K562 (cell line): ENCODE data around the gene KIZ. TPM values are rescaled to one million over a fixed set of nuclear protein-coding genes. Genes with fewer than 3 reads are reported as not detected.

Experiments used
- CCNT2 ChIP-seq: IDR thresholded peaks from 2 replicates; pipeline ENCODE4 v1.6.1; 2011; ENCODE audit warnings: borderline replicate concordance, low read depth, mild to moderate bottlenecking, moderate library complexity, mixed read lengths, low read length; ENCODE audit not compliant: insufficient read length; ENCODE audit errors: extremely low read depth
- CUX1 ChIP-seq: fragments of 200-800 bp; sonication (Bioruptor generic); IDR thresholded peaks from 2 replicates; pipeline ENCODE4 v1.6.1; 2016; ENCODE audit warnings: missing genetic modification characterization, missing compliant biosample characterization
- EWSR1 ChIP-seq: fragments of 450-650 bp; IDR thresholded peaks from 2 replicates; pipeline ENCODE4 v1.6.1; 2018; ENCODE audit warnings: borderline replicate concordance, mild to moderate bottlenecking, low read depth, moderate library complexity; ENCODE audit not compliant: partially characterized antibody
- FOXK1 ChIP-seq: sonication (generic); formaldehyde crosslinking; IDR thresholded peaks from 2 replicates; pipeline ENCODE4 v1.8.0; 2022; ENCODE audit warnings: missing genetic modification reagents, mild to moderate bottlenecking, borderline replicate concordance
- NR2C1 ChIP-seq, 2 experiments: fragments of 450-650 bp; IDR thresholded peaks; 2 replicates each; pipeline ENCODE4 v1.6.1; 2017; ENCODE audit warnings: mild to moderate bottlenecking in 2 of 2, antibody characterized with exemption in 1 of 2, inconsistent platforms in 1 of 2, missing compliant biosample characterization in 1 of 2, missing genetic modification characterization in 1 of 2
- PURB ChIP-seq: sonication (generic); formaldehyde crosslinking; IDR thresholded peaks from 2 replicates; pipeline ENCODE4 v1.9.0; 2021; ENCODE audit warnings: low read depth, mild to moderate bottlenecking, missing genetic modification reagents
- TEAD2 ChIP-seq: fragments of 450-650 bp; IDR thresholded peaks from 2 replicates; pipeline ENCODE4 v1.6.1; 2016; ENCODE audit warnings: missing genetic modification characterization, control low read depth, missing compliant biosample characterization
- ZNF175 ChIP-seq: fragments of 200-800 bp; sonication (Bioruptor generic); IDR thresholded peaks from 2 replicates; pipeline ENCODE4 v1.6.1; 2016; ENCODE audit warnings: low read depth, mild to moderate bottlenecking, missing genetic modification characterization, missing compliant biosample characterization
- ZNF239 ChIP-seq: fragments of 250-450 bp; sonication (Bioruptor Pico); IDR thresholded peaks from 2 replicates; pipeline ENCODE4 v1.4.0; 2020; ENCODE audit warnings: mild to moderate bottlenecking
- polyA plus RNA-seq, 8 experiments: library from polyadenylated mRNA; depleted of rRNA in 4 of 8; stranded (reverse) in 5 of 8; unstranded in 3 of 8; fragments of >200 nt; fragmentation: Nextera tagmentation in 2 of 8; fragmentation: Illumina TruSeq in 1 of 8; extraction: Ambion mirVana in 2 of 8; extraction: Trizol in 1 of 8; gene quantifications; 2 replicates each; pipeline versions ENCODE4 v1.2.1 to v1.2.3, GENCODE V29; 2011 to 2014; ENCODE audit warnings: inconsistent platforms in 1 of 8, missing spikeins in 1 of 8
- total RNA-seq, 7 experiments: library from RNA; depleted of rRNA in 6 of 7; stranded (reverse); fragments of >200 nt in 6 of 7; fragmentation: Illumina TruSeq in 2 of 7; extraction: Trizol in 2 of 7; gene quantifications; 2 replicates each; pipeline versions ENCODE4 v1.2.1 to v1.2.3, GENCODE V29; 2011 to 2021; ENCODE audit warnings: low replicate concordance in 1 of 7
- TF ChIP-seq, protein P1 (sequence below): fragments of 250-450 bp; sonication (Bioruptor Pico); IDR thresholded peaks from 2 replicates; pipeline ENCODE4 v1.5.0; 2021

Gene KIZ
- total and polyA plus RNA-seq, 9 of the 15 experiments (the other 6 are each of a cell fraction or from before 2014, with no cell fraction given), result 4.9 to 21.1 (median 13.5) TPM

DNA sequence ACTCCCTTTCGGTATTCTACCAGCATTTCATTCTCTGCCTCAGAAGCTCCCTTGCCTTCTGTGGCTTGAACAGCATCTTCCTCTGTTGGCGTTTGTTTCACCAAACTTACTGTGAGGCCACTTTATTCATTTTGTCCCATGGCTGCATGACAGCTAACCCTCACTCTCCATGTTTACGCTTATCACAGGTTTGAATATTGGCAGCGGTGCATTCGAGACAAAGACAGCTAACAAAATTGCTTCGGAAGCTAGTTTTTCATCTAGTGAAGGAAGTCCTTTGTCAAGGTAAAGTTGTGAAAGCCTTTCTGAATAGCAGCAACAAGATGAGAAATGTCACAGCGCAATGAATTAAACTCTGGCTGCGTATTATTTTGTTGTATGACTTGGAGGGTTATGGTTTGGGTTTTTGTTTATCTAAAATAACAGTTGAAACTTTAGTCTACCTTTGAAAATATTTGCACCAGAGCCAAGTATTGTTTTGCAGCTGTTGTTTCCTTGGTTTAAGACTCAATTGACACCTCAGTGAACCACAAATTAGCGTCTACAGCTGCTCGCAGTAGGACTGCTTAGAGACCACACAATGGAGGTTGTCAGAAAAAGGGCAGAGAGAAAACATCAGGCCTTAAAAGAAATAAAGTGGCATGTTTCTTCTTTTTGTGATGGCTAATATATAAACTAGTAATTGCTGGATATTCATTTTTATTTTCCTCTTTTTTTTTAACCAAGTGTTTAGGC is 106.8 kb downstream of the KIZ start (continued):
- no peak for TF ChIP-seq EWSR1
- no peak for TF ChIP-seq NR2C1 (IDR thresholded peaks at IDR 0.05)
- no peak for TF ChIP-seq NR2C1 (tag; IDR thresholded peaks at IDR 0.05)
- TF ChIP-seq ZNF175 (CRISPR knock-in tag), result no peak
- TF ChIP-seq, protein P1, sequence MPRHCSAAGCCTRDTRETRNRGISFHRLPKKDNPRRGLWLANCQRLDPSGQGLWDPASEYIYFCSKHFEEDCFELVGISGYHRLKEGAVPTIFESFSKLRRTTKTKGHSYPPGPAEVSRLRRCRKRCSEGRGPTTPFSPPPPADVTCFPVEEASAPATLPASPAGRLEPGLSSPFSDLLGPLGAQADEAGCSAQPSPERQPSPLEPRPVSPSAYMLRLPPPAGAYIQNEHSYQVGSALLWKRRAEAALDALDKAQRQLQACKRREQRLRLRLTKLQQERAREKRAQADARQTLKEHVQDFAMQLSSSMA, result no peak
- TF ChIP-seq CCNT2, result no peak
- TF ChIP-seq ZNF239, result no peak
- TF ChIP-seq PURB, result no peak
- no peak for TF ChIP-seq FOXK1 (CRISPR knock-in tag)
- TF ChIP-seq TEAD2 (tag), result no peak
- TF ChIP-seq CUX1 (CRISPR knock-in tag), result no peak
